Hematopoietic multipotent progenitor cell treated with erythropoietin and hydrocortisone succinate and interleukin-3 and kit ligand, for 6 days (in vitro differentiated cells): Measurements from ENCODE around the gene ZNF213.
"Not testable (repeated sequence)": the region's sequence is repeated elsewhere in the genome, so short reads cannot be mapped to it uniquely, and the experiment has no call there.

Experiments used
- DNase-seq: peaks from one replicate; pipeline ENCODE4 v3.0.0-alpha.2; 2015

The ZNF213 gene

GRCh38 chr16:3173892-3174617 lies 39.2 kb downstream of the ZNF213 start:
- DNase-seq: peak; percentile 74

GRCh38 chr16:3174618-3175148 lies 39.9 kb downstream of the ZNF213 start:
- no peak for DNase-seq

- DNase-seq: peak; percentile 78
Measured at GRCh38 chr16:3175157-3176093, 40.6 kb downstream of the ZNF213 start.

GRCh38 chr16:3179651-3180050 lies 44.8 kb downstream of the ZNF213 start:
- DNase-seq: no peak

GRCh38 chr16:3180445-3180878 lies 45.6 kb downstream of the ZNF213 start:
- DNase-seq: no peak

GRCh38 chr16:3182293-3182607 lies 47.4 kb downstream of the ZNF213 start:
- DNase-seq: not testable (repeated sequence)

GRCh38 chr16:3182608-3183444 lies 48.0 kb downstream of the ZNF213 start:
- peak; percentile 70 for DNase-seq

- no peak for DNase-seq
Measured at GRCh38 chr16:3183445-3184139, 48.8 kb downstream of the ZNF213 start.

- no peak for DNase-seq
Measured at GRCh38 chr16:3186946-3187690, 52.3 kb downstream of the ZNF213 start.

GRCh38 chr16:3187798-3188674 lies 53.2 kb downstream of the ZNF213 start, which contains the start of gene OR1F1:
Gene OR1F1, plus strand, starts transcription at chr16:3188204.
- DNase-seq: peak; percentile 75

- no peak for DNase-seq
Measured at GRCh38 chr16:3188675-3188924, 53.8 kb downstream of the ZNF213 start.

GRCh38 chr16:3188925-3189825 lies 54.3 kb downstream of the ZNF213 start:
- peak; percentile 78 for DNase-seq

GRCh38 chr16:3189869-3190268 lies 55.0 kb downstream of the ZNF213 start:
- no peak for DNase-seq

- no peak for DNase-seq
Measured at GRCh38 chr16:3190949-3191353, 56.1 kb downstream of the ZNF213 start.
